ENCODE results near the gene GTSE1.

DNA sequence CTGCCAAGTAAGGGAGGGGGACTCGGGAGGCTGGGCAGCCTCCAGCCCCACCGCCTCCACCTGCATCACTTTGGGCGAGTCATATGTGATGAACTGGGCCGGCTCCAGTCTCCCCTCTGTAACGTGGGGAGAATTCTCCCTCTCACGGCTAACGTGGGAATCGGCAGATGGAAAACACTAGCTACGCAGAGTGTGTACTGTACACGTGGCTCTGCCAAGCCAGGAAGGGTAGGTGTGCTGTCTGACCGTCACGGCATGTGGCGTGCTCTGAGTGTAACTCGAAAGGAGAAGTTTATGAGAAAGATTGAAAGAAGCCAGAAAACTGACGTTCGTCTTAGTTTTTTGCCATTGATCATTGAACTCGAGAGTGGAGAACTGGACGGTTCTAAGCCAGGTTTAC is 52.6 kb downstream of the GTSE1 start:
- TF ChIP-seq POLR2A (IDR thresholded peaks at IDR 0.05) = no peak
- TF ChIP-seq, protein P1, sequence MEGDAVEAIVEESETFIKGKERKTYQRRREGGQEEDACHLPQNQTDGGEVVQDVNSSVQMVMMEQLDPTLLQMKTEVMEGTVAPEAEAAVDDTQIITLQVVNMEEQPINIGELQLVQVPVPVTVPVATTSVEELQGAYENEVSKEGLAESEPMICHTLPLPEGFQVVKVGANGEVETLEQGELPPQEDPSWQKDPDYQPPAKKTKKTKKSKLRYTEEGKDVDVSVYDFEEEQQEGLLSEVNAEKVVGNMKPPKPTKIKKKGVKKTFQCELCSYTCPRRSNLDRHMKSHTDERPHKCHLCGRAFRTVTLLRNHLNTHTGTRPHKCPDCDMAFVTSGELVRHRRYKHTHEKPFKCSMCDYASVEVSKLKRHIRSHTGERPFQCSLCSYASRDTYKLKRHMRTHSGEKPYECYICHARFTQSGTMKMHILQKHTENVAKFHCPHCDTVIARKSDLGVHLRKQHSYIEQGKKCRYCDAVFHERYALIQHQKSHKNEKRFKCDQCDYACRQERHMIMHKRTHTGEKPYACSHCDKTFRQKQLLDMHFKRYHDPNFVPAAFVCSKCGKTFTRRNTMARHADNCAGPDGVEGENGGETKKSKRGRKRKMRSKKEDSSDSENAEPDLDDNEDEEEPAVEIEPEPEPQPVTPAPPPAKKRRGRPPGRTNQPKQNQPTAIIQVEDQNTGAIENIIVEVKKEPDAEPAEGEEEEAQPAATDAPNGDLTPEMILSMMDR (IDR thresholded peaks at IDR 0.05 in 8 of 11, conservative IDR thresholded peaks at IDR 0.05 in 3 of 11) = no peak
